GM12873 (cell line): Measurements from ENCODE around the gene LRRC75A.

Experiments used
- TF ChIP-seq, protein P1 (sequence below): IDR thresholded peaks from 2 replicates; pipeline ENCODE4 v1.5.1; 2012; ENCODE audit warnings: low read depth, mild to moderate bottlenecking, moderate library complexity, low read length, control low read depth; ENCODE audit not compliant: insufficient read depth; ENCODE audit errors: missing control alignments

LRRC75A gene

GRCh38 chr17:16517477-16517876 is 25.5 kb upstream of the LRRC75A start:
- TF ChIP-seq, protein P1, sequence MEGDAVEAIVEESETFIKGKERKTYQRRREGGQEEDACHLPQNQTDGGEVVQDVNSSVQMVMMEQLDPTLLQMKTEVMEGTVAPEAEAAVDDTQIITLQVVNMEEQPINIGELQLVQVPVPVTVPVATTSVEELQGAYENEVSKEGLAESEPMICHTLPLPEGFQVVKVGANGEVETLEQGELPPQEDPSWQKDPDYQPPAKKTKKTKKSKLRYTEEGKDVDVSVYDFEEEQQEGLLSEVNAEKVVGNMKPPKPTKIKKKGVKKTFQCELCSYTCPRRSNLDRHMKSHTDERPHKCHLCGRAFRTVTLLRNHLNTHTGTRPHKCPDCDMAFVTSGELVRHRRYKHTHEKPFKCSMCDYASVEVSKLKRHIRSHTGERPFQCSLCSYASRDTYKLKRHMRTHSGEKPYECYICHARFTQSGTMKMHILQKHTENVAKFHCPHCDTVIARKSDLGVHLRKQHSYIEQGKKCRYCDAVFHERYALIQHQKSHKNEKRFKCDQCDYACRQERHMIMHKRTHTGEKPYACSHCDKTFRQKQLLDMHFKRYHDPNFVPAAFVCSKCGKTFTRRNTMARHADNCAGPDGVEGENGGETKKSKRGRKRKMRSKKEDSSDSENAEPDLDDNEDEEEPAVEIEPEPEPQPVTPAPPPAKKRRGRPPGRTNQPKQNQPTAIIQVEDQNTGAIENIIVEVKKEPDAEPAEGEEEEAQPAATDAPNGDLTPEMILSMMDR = no peak

- TF ChIP-seq, protein P1 = no peak
These were observed 24.6 kb upstream of the LRRC75A start for GRCh38 chr17:16516594-16517051.

- TF ChIP-seq, protein P1 = no peak
These were observed 23.9 kb upstream of the LRRC75A start for GRCh38 chr17:16515933-16516332.

DNA sequence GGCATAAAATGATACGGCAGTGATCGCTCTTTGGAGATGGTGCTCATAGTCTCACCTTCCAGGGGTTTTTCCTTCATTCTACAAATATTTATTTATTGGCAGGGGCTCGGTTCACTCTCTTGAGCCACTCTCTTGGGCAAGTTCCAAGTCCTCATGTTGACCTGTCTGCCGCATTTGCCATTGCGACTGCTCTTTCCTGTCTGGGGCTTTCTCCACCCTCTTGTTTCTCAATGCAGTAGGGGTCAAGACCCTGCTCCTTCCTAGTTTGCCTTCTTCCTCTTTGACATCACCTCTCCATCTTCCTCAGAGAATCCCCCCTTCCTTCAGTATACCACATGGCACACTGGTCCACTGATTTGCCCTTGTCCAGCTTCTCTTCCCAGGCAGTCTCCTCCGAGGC is 21.9 kb upstream of the LRRC75A start:
- TF ChIP-seq, protein P1 = no peak

DNA sequence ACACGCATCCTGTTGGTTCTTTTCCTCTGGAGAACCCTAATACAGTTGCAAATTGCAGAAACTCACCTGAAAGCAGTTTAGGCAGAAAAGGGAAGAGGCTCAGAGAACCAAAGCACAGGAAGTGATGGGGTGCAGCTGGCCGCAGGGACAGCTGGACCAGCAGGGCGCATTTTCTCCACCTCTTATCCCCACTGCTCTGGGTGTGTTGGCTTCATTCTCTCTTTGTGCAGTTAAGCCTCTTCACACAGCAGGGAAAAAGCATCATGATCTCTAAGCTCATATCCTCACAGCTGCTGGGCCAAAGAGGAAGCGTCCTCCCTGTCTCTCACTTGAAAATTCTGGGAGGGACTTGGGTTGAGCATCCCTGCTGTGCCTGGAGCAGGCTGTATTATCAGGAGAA is 20.0 kb upstream of the LRRC75A start:
- TF ChIP-seq, protein P1 = no peak

GRCh38 chr17:16511593-16511992 is 19.6 kb upstream of the LRRC75A start:
- TF ChIP-seq, protein P1 = no peak

GRCh38 chr17:16507918-16508533 is 16.0 kb upstream of the LRRC75A start:
- TF ChIP-seq, protein P1 = no peak
